Midbrain (tissue), 1 donor: ENCODE results near the gene HMX1.

Experiments used
- DNase-seq: peaks from one replicate; lab custom pipeline; 2025; lab: John Stamatoyannopoulos, UW

HMX1 gene

DNA sequence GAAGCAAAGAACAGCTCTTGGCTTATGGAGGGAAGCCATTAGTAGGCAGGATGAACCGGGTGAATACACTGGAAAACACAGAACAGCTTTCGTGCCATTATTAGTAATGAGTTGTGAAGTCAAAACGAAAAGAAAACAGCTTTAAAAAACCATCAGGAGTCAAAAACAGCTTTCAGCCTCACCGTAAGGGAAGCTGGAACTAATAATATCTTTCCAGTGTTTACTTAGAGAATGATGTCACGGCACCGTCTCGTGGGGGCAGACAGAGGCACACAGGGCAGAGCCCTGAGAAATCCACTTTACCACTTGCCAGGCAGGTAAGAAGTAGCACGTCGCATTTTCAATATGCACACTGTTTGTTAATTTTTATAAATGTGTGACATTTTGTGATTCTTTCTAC, 37.9 kb upstream of the HMX1 start:
- DNase-seq = no peak

DNA sequence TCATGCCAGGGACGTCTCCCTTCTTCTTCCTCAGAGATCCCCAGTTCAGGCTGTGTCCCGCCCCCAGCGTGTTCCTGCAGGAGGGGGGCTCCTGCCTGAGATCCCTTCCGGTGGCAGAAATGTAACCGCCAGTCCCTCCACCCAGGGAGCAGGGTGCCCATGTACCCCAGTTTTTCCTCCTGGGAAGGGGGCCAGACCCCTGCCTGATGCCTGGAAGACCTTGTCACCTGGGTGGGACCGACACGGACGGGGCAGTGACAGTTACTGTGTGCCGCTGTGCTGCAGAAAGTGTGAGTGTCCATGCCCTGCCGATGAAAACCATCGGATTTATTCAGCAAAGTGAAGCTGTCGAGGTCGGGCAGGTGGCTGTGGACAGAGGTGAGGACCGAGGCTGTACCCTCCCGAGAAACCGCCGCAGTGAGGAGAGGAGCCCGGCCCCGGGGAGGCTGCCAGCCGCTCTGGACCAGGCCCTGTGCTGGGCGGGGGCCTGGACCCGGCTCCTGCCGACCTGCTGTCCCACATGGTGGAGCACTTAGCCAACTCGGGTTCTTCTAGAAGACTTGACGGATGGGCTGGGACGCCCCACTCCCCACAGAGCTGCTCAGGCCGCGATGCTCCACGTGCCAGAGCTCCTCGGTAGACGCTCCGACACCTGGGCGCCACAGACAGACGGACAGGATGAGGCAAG, 36.7 kb upstream of the HMX1 start:
- DNase-seq = no peak

DNA sequence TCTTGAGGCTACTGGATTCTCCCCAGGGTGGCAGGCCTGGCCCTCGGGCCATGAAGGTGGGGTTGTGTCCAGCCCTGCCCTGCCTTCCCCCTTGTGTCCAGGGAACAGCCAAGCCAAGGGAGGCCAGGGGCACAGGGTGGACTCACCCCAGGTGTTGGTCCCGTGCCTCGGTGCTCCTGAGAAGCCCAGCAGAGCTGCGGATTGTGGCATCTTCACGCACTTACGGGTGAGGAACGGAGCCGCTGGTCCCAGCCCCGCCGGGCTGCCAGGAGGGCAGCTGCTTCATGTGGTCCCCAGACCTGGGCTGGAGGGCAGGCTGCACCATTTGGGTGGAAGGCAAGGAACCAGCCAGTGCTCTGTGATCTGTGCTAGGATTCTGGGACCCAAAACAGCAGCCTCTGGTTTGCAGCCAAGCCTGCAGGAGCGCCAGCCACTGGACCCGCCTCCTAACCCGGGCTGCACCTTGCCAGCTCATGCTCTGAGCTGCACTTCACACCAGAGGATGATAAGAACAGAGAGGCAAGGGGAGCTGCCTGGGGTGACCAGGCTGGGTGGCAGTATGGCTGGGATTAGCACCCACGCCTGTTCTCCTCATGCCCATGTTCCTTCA, 36.1 kb upstream of the HMX1 start:
- no peak for DNase-seq

DNA sequence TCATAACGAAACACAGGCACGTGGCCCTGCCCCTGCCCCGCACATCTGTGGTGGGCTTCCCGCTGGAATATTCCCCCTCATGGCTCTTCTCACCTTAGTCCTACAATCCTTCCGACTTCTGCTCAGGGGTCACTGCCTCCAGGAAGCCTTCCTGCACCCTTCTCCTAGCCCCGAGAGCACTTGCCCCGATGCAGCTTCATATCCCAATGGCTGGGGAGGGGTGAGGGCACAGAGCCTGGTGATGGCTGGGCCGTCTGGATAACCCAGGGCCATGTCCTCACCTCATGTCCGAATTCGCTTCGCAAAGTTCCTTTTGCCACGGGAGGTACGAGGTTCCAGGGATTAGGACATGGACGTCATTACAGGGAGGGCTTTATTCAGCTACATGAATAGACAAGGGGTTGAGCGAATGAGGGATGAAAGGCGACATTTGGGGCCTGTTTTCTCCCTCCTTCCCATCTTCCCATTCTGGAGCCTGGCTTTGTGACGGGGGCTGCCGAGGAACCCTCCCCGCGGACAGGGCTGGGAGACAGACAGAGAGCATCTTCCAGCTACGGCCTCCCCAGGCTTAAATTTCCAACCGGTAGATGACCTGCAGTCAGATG, 35.5 kb upstream of the HMX1 start:
- DNase-seq = no peak

DNA sequence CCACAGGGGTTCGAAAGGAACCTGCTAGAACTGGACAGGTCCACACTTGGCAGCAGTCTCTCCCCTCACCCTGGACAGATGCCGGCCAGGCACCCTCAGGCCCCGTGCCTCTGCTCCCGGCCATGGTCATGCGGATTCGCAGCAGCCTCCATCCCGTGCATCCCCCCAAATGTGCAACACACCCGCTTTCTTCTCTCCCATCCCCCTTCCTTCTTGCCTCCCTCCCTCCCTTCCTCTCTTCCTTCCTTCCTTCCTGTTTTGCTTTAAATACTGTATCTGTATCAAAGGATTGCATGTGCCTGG, 35.0 kb upstream of the HMX1 start:
- DNase-seq = no peak

DNA sequence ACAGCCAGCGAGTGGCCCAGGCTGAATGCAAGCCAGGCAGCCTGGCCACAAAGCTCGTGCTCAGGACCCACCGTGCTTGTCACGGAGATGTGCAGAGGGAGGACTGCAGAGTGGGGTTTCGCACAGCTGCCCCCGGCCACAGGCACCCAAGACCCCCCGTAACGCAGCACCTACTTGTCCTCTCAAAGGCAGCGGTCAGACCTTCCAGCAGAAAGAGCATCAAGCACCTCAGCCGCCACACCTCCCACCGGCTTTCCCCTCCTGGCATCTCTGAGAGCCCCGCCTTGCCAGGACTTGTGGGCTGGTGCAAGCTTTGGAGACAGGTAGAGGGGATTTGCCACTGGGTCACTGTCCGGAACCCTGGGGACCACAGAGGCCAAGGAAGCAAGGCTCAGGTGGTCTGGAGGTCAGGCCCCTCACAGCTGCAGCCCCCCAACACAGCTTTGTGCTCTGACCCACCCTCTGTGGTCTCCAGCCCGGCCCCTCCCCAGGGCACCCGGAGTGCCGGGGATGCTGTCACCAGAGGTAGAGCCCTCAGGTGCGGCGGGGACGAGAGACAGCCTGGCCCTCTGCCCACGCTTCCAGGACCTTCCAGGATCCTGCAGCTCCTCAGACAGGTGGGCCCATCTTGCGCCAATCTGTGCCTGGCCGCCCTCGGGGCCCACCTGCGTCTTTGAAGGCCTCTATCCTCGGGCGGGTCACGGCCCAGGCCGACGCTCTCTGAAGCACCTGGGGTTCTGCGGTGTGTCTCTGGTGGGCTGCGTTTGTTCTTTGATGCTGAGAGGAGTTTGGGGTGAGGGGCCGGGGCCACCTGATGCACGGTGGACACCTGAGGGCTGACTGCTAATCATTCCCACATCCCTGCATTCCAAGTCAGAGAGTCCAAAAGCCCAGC, 34.4 kb upstream of the HMX1 start:
- DNase-seq = no peak

DNA sequence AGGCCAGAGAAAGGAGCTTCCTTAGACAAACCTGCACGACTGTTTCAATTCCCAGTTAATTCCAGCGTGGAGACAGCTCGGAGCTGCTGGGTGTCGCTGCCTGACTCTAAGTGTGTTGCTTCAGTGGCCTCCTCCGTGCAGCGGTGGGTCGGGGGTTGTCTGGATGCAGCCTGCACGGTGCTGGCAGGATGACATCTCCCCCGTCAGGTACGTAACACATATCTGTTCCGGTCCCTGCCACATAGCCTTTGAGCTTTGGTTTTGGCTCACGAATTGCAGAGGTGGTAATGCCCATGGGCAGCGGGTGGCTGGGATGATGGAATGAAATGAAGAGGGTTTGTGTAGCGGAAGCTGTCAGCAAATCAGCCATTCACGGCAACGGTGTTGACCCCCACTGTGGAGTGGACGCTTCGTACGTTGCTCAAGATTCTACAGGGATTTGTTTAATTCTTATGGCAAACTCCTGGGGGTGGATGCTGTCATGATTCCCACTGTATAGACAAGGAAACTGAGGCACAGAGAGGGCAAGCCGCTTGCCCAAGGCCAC, 33.7 kb upstream of the HMX1 start:
- no peak for DNase-seq

DNA sequence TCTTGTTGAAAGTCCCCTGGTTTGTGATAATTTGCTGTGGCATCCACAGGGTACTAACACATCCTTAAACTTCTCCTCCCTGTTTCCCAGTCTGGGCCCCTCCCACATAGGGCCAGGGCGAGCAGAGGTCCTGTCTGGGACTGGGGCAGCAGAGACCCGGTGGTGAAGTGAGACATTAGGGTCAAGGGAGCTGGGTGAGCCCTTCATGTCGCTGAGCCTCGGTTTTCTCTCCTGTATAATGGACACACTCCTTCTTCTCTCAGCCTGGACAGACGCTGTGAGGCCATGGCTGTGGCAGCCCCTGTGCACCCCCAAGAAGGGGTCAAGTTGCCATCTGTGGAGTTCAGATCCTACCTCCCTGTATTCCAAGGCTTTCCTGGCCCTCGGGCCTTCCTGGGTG, 33.0 kb upstream of the HMX1 start:
- no peak for DNase-seq

DNA sequence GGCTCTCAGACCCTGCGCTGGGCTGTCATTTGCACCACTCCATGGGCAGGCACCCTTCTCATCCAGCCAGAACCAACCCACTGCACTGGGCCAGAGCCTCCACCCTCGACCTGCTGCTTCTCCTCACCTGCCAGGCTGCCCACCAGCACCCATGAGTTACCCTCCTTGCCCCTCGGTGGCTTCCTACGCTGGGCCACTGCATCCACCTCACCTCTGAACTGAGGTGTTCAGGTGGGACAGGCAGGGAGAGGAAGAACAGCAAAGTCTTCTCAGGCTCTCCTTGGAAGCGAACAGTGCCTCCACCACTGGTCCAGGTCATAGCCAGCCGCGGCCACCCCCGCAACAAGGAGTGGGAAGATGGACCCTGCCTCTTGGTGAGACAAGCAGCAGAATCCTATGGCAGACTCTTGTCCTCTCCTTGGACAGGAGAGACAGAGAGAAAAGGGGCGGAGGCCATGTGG, 32.4 kb upstream of the HMX1 start:
- no peak for DNase-seq

DNA sequence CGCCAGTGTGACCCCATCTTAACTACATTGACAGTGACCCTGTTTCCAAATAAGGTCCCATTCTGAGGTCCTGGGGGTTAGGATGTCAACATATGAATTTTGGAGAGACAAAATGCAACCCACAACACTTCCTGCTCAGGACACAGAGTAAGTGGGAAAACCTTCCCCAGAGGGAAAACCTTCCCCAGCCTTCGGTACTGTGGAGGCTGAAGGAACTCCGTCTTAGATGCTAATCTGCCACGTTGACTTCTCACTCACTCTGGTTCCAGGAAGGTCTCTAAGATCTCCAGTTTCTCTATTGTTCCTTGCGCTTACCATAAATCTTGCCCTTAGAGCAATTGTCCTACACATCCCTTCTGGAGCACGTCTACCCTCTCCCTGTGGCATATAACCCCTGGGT, 29.7 kb upstream of the HMX1 start:
- no peak for DNase-seq

DNA sequence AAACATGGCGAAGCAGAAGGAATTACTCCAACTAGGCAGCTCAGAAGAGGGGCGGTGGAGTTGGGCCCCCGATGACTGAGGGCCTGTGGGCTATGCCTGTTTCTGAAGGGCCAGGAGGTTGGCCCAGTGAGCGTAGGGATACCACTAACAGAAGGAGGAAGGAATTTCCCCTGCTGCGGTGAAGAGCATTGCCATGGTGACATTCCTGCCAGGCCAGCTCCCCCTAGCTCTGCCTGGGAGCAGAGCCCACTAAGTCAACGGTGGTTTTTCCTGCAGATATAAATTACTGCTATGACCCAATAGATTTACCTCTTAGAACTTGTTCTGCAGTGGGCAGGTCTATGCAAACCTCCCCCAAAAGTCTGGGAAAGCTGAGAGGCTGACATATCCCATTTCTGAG, 28.9 kb upstream of the HMX1 start:
- no peak for DNase-seq

DNA sequence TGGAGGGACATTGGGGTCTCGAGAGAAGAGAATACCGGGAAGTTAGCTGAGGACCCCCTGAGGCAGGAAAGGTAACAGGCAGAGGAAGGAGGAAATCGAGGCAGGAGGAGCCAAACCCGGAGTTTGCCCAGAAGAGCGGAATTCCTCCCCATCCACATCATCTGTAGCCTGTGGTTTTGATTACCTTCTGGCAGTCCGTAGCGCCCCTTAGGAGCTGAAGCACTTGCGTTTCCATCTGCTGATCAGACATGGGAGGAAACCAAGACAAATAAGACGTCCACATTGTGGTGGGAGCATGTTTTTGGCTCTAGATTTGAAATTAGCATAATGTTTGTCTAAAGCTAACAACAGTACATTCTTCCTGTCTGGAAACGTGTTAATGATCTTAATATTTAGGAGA, 26.8 kb upstream of the HMX1 start:
- no peak for DNase-seq

DNA sequence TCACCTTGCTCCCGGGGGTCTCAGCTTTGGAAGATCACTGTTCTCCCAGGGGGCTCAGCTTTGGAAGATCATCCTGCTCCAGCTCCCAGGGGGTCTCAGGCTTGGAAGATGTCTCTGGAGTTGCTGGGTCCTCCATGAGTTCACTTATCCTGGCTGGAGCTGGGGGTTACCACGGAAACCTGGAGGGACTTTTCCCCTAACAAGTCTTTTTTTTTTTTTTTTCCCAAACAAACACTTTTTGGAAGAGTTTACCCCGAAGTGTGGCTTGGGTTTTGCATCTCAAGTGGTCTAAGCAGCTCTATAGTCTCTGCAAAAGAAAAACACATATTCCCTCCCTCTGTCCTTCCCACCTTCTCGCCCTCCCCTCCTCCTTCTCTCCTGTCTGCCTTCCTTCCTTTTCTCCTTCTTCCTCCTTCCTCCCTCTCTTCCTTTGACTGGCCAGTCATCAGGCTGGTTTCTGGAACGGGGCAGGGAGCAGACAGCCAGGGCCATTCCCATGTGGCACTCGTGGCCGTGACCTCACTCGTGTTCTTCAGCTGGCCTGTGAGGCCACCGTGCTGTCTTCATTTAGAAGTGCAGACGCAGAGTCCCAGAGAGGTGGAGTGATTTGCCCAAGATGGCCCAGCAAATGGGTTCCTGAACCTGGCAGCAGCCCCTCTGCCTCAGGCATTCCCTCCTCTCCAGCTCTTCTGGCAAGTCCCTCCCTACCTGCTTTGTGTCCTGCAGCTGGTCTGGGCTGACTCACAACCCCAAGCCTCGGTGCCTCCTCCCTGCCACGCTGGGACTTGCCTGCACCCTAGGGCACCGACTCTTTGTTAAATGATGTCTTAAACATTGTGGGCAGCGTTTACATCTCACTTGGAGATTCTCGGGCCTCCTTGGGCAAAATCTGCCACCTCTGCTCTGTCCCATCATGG, 25.9 kb upstream of the HMX1 start:
- DNase-seq = no peak

DNA sequence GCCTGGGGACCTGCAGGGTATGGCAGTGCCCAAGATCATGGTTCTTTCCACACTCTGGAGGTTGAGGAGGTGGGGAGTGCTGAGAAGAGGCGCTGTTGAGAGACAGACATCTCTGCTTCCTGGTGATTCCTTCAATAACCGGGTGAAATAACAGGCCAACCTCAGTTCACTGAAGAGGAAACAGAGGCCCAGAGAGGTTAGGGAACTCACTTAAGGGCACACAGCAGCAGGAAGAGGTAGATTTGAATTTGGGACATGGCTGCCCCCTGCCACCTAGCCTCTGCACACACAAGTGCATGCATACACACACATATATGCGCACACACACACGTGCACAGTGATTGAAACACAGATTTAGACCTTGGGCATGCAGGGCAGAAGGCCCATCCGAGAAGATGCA, 24.9 kb upstream of the HMX1 start:
- no peak for DNase-seq

DNA sequence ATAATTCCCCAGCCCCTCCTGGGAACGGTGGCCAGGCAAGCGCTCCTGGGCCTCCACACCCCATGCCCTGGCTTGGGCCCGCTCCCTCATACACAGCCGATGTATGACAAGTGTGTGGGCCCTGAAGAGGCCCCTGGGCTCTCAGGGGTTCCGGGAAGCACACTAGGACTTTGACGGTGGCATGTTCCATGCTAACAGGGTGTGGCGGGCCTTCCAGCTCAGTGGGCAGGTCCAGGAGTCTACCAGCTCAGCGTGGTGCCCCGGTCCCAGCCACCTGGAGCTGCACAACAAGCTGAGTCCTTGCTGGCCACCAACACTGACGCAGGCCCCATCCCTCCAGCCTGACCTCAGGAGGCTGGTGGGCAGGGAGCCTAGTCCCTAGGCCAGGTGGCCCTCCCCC, 24.4 kb upstream of the HMX1 start:
- DNase-seq = no peak

DNA sequence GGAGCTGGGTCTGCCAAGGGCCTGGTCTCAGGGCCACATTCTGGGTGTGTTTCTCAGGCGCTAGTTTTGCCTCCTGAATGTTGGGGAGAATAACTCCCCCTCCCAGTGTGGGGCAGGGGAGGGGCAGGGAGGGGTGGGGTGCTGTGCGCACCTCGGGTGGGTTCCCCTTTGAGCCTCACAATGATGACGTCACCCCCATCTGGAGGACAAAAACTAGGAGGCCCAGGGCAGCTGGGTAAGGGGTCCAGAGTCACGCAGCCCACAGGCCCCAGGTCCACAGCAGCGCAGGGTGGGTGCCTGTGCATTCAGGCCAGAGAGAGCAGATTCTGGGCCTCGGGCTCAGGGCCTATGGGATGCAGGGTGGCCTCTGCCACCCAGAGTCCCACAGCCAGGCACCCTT, 23.7 kb upstream of the HMX1 start:
- no peak for DNase-seq

DNA sequence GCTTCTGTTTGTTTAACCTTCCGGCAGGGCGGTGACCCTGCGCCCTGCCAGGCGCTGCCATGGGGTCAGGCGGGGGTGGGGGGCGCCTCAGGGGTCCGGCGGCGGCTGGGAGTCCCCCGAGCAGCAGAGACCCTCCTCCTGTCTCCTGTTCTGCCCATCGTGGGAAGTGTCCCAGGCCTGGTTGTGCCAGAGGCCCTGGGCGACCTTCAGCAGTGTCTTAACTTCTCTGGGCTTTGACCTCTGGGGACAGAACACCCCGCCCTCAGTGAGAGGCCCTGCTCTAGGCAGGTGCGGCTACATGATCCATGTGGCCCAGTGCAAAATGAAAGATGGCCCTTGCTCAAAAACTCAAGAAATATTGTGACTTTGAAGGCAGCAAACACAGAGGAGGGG, 22.8 kb upstream of the HMX1 start:
- DNase-seq = no peak

DNA sequence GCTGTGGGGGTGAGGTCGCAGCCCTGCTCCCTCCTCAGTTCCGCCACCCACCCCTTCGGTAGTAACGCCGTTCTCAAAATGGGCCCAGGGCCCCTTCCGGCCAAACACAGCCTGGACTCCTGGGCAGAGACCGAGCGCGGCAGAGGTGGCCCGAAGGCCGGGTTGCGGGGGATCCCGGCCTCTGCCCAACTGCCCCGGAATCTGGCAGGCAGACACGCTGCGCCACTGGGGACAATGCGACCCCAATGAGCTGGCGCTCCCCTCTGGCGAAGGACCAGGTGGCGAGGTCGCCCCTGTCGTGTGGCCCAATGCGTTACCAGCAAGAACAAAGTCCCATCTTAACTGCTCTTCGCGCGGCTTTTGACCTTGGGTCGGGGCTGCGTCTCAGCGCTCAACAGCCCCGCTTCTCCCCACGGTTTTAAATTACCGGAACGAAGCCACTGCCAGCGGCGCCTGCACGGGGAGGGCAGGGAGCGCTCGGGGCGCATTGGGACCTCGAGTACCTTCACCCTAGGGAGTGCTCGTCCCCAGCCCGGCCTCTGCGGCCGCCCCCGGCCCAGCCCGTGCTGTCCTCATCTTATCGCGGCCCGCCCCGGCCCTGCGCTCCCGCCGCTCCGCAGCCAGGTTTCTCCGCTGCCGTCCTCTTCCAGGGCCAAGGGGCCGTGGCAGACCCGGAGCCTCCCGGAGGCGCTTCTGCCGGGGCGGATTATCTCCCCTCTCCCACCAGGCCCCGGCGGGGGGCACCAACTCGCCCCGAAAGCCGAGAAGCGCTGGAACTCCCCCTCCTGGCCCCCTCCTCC, 22.2 kb upstream of the HMX1 start:
- no peak for DNase-seq

DNA sequence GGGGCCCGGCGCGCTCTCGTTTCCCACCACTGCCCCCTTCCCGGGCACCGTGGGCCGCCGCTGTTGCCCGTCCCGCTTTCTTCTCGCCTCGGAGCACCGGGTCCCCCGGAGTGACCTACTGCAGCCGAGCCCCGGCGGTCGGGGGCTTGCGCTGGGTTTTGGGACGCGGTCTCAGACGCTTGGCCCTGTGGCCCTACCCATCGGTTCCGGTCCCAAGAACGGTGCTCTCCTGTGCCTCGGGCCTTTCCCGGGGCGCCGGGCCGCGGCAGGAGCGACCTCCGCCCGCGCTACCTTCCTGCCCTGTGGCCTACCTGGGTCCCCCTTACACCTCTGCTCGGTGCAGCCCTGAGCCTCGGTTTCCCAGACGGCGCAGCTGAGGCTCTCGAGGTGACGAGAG, 21.6 kb upstream of the HMX1 start:
- no peak for DNase-seq

DNA sequence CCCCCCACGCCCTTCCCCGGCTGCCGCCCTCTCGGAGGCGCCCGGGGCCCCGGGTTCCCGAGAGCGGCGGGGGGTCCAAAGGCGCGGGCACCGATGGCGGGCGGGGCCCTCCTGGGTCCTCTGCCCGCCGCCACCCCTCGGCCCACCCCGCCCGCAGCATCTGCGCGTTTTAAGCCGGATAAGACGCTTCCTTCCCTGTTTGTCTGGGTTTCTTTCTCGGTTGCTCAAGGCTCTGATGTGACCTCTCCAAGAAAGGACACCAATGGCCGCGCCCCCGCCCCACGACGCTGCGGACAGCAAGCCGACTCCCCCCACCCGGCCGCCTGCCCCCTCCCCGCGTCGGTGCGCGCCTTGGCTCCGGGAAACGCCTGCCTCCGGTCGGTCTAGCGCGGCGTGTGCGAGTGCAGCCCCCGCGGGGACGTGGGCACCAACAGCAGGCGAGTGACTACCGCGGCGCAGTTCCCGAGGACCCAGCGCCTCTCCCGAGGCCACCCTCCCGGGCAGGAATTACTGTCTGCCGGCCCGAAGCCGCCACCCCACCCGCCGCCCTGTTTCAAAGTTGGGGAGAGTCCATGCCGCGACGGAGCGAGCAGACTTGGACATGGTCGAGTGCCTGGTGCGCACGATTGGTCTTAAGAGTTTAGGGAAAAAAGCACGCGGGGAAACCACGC, 21.1 kb upstream of the HMX1 start:
- DNase-seq = no peak
